Left lung (tissue), 10 donors: ENCODE data around the gene RNF213. TPM values are rescaled to one million over a fixed set of nuclear protein-coding genes. Genes with fewer than 3 reads are reported as not detected.

Experiments used
- ATAC-seq: fragments of 200-7000 bp; cut with Tn5 transposase; one replicate; pipeline ENCODE4 v1.9.1; 2020; ENCODE audit warnings: moderate library complexity
- DNase-seq, 4 donors: peaks; one replicate each; pipeline ENCODE4 v3.0.0-alpha.2; 2013 to 2020
- H3K27ac ChIP-seq, 2 donors: fragments of 200-600 bp; sonication (generic) in 1 of 2; one replicate each; pipeline versions ENCODE4 v1.5.0 to v1.8.0; 2020 to 2021
- H3K27me3 ChIP-seq, 2 donors: fragments of 200-600 bp; sonication (generic) in 1 of 2; one replicate each; pipeline versions ENCODE4 v1.5.0 to v1.8.0; 2020 to 2021
- H3K36me3 ChIP-seq, 2 donors: fragments of 200-600 bp; sonication (generic) in 1 of 2; one replicate each; pipeline versions ENCODE4 v1.5.0 to v1.8.0; 2020 to 2021
- H3K4me1 ChIP-seq, 2 donors: fragments of 200-600 bp; one replicate each; pipeline ENCODE4 v1.8.0; 2021
- H3K4me3 ChIP-seq, 2 donors: fragments of 200-600 bp; sonication (generic) in 1 of 2; one replicate each; pipeline versions ENCODE4 v1.5.0 to v1.8.0; 2020 to 2021; ENCODE audit warnings: mild to moderate bottlenecking in 1 of 2
- H3K9me3 ChIP-seq, 2 donors: fragments of 200-600 bp; sonication (generic) in 1 of 2; one replicate each; pipeline versions ENCODE4 v1.5.0 to v1.8.0; 2020 to 2021
- CTCF ChIP-seq, 2 donors: fragments of 200-600 bp; sonication (generic) in 1 of 2; IDR thresholded peaks; one replicate each; pipeline versions ENCODE4 v1.5.0 to v1.8.0; 2021; ENCODE audit warnings: antibody characterized with exemption in 2 of 2
- intact Hi-C, 2 donors: fragments of 100-400 bp; cut with DNase I; formaldehyde crosslinking; loops; one replicate each; pipeline versions ENCODE4 v1.11.2 to v1.14.2; 2022
- polyA plus RNA-seq, 6 donors: library from polyadenylated mRNA; unstranded; fragments of 120-200 nt; gene quantifications; one replicate each; pipeline ENCODE4 v1.2.1, GENCODE V29; 2013; ENCODE audit not compliant: insufficient read length in 6 of 6
- total RNA-seq, 2 donors: library from RNA; stranded (reverse); fragmentation: NEBNext Ultra II Directional; extraction: Animal tissue kit (Norgen Biotek cat#: 25700); gene quantifications; one replicate each; pipeline ENCODE4 v1.2.1, GENCODE V29; 2021
- donor health status: DM: no; HTN: yes; CAD: no.
- donor health status: DM: no; HTN: no; CAD: no.

The RNF213 gene
- total and polyA plus RNA-seq, 8 donors = 89.0 to 264 (median 103) TPM

DNA sequence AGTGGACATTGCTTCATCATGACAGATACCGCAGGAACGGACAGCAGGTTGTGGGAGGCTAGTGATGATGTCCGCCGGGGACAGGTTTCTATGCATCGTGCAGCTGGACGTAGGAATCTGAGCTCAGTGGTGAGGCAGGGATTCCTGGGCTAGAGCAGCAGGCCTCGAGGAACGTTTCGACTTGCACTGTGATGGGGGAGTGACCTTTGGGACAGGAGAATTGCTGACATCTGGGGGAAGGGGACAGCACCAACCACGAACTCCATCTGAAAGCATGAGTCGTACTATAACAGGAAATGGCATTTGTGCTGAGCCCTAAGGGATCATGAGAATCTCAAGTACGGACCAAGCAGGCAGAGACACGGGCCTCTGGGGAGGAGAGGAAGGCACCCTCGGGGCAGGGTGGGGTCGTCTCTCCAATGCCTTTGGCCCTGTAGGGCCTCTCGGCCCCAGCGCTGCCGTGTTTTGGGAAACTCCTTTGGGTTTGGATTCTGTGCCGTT lies 88.5 kb downstream of the RNF213 start:
- TF ChIP-seq CTCF (IDR thresholded peaks at IDR 0.05) = no peak
- no peak for DNase-seq
- Histone ChIP-seq H3K4me1 (no peaks in the 10 kb centered on the region), H3K36me3 (peaks cover 8 to 100% of the 10 kb centered on the region in 2 donors), H3K9me3 (no peaks in the 10 kb centered on the region), H3K27me3 (no peaks in the 10 kb centered on the region), H3K27ac (no peak overlapping the region), H3K4me3 (no peak overlapping the region)
- intact Hi-C loops = no loop called here
- ATAC-seq = no peak

DNA sequence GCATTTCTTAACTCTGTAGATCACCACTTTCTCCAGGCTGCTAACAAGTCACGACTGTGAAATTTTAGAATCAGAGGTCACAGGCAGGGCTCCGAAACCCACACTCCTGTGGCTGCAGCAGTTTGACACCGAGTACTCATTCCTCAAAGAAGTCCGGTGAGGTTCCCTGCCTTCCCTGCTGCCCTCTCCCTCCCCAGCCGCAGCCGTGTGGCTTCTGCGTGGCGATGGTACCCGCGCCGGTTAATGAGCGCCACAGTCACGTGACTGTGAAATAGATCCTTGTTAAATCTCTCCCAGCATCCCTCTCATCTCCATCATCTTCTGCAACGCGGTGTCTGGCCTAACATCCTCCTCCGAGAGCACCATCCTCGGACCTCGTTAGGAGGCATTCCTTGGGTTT lies 89.1 kb downstream of the RNF213 start:
- ATAC-seq (no peak), DNase-seq (no peak)
- TF ChIP-seq CTCF (IDR thresholded peaks at IDR 0.05) = no peak
- no peak overlapping the region for H3K4me3 ChIP-seq
- H3K4me1 ChIP-seq = no peaks in the 10 kb centered on the region
- no peaks in the 10 kb centered on the region for H3K9me3 ChIP-seq
- peaks cover 8 to 100% of the 10 kb centered on the region in 2 donors for H3K36me3 ChIP-seq
- H3K27me3 ChIP-seq = no peaks in the 10 kb centered on the region
- no peak overlapping the region for H3K27ac ChIP-seq
- intact Hi-C loops = no loop called here

DNA sequence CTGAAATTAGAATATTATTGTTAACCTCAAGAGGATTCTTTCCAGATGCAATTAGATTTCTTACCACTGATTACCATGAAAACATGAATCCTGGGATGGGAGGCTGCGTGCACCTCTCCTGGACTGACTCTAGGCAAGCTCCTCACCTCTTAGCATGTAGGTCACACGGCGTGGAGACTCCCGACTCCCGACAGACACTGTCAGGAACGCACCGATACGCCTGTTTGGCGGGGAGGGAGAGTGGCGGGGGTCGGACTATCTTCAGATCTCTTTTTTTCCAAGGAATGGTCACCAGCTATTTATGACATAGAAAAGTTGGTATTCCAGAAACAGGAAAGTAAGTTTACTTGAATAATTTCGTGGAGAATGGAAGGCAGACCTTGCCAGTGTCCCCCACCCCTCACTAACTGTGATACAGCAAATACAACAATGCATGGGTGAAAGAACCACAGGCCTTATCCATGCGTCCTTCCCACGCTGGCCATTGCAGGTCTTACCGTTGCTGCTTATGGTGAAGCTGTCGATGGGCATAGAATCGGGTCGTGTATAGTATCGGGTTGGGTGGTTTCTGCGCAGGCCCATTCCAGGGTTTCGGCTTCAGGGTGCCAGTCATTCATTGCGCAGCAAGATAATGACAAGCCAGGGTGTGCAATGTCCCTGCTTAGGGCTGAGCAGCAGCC lies 91.7 kb downstream of the RNF213 start:
- no peaks in the 10 kb centered on the region for H3K27me3 ChIP-seq
- ATAC-seq = no peak

GRCh38 chr17:80352991-80353665 lies 92.5 kb downstream of the RNF213 start:
- ATAC-seq (no peak), DNase-seq (no peak)
- no peaks in the 10 kb centered on the region for H3K9me3 ChIP-seq
- no peak overlapping the region for H3K4me3 ChIP-seq
- peaks cover 0 to 97% of the 10 kb centered on the region in 2 donors for H3K36me3 ChIP-seq
- TF ChIP-seq CTCF (IDR thresholded peaks at IDR 0.05) = no peak
- H3K4me1 ChIP-seq = no peaks in the 10 kb centered on the region
- H3K27me3 ChIP-seq = no peaks in the 10 kb centered on the region
- no peak overlapping the region for H3K27ac ChIP-seq
- intact Hi-C loops = no loop called here

More for the DNA sequence above, 91.7 kb downstream of the RNF213 start:
- no peaks in the 10 kb centered on the region for H3K9me3 ChIP-seq
- no peak for TF ChIP-seq CTCF (IDR thresholded peaks at IDR 0.05)
- no peaks in the 10 kb centered on the region for H3K4me1 ChIP-seq
- no peak overlapping the region for H3K4me3 ChIP-seq
- intact Hi-C loops = no loop called here
- H3K36me3 ChIP-seq = peaks cover 0 to 97% of the 10 kb centered on the region in 2 donors
- H3K27ac ChIP-seq = no peak overlapping the region
- no peak for DNase-seq

DNA sequence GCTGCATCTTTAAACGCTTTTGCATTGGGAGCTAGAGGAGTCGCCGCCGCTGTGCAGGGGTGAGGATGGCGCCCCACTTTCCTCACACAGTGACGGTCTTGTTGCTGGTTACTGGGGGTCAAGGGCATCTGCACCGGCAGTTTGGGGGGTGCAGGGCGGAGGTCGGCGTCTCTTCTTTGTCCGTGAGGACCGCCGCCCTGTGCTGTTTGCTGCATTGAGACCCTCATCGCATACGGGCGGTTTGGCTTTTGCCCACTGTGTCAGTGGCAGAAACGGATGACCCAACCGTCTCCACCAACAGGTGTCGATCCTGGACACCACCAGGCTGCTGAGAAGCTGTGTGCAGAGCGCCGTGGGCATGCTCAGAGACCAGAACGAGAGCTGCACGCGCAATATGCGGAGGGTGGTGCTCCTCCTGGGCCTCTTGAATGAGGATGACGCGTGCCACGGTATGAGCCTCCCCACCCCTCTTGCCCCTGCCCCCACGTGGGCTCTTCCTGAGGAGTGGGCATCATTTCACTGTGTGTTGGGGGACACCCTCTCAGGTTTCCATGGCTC lies 93.1 kb downstream of the RNF213 start:
- TF ChIP-seq CTCF (IDR thresholded peaks at IDR 0.05) = no peak
- intact Hi-C loops = no loop called here
- no peak overlapping the region for H3K4me3 ChIP-seq
- no peak overlapping the region for H3K27ac ChIP-seq
- DNase-seq = no peak
- no peaks in the 10 kb centered on the region for H3K4me1 ChIP-seq
- H3K36me3 ChIP-seq = peaks cover 0 to 97% of the 10 kb centered on the region in 2 donors
- H3K9me3 ChIP-seq = no peaks in the 10 kb centered on the region
- ATAC-seq = no peak
- H3K27me3 ChIP-seq = no peaks in the 10 kb centered on the region
